Measurements from ENCODE around the gene GCN1.

Gene GCN1

GRCh38 chr12:120130011-120130410 is 64.5 kb downstream of the GCN1 start:
- TF ChIP-seq POLR2AphosphoS5 (IDR thresholded peaks at IDR 0.05; ENCODE audit: low read depth, low read length), result no peak
- no peak for TF ChIP-seq POLR2A (IDR thresholded peaks at IDR 0.05; ENCODE audit: low read depth, low read length)
- no peak for TF ChIP-seq TAF1 (IDR thresholded peaks at IDR 0.05; ENCODE audit: borderline replicate concordance, low read depth, low read length)
- FAIRE-seq (no peak), DNase-seq (ENCODE audit: insufficient read length) (no peak)

DNA sequence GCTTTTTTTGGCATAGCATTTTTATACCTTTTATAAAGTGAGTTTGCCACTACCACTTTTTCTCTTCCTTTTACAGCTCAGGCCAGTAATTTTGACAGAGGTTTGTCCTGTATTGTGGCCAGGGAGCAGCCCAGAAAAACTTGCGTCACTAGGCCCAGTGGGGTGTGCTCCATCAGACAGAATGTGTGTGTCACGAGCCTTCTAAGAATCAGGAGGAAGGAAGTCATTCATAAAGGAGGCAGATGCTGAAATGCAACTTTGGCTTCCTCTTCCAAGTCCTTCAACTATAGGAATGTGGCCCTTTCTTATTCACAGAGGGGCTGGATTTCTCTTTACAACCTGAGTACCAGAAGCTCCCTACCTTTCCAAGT is 67.9 kb downstream of the GCN1 start:
- TF ChIP-seq POLR2A (IDR thresholded peaks at IDR 0.05; ENCODE audit: low read depth, low read length) (no peak), TAF1 (IDR thresholded peaks at IDR 0.05; ENCODE audit: borderline replicate concordance, low read depth, low read length) (no peak), POLR2AphosphoS5 (IDR thresholded peaks at IDR 0.05; ENCODE audit: low read depth, low read length) (no peak)
- DNase-seq (ENCODE audit: insufficient read length) (no peak), FAIRE-seq (no peak)

DNA sequence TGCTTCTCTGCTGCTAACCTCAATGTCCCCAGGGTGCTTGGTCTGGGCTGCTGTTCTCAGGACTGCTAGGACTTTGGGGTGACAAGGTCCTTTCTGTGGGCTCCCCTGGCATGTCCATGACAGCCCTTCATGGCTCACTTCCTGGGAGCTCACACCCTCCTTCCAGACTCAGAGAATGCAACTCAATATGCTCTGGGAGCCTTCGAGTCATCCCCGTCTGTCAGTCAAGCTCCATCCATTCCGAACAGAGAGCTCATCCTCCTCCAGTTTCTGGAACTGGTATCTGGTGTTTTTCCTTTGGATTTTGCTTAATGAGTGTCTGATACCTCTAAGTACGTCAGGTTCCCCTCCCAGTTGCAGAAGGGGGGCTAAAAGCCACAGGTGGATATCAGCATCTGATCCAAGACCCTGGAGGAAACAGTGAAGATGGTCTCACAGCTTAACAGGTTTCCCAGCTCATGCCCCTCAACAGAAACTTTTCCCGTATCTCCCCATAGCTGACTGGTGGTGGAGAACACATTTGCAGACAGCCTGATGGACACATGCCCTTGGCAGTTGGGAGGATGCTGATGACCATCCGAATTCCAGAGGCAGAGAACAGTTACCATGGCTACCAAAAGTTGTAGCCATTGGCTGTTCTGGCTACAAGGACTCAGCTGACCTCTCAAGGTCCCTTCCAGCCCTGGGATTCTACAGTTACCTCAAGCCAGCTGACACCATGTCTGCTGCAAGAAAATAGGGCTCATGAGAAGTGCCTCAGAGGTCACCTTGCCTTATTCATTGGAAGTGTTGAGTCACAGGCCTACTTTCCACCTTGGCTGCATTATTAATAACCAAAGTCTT is 68.5 kb downstream of the GCN1 start:
- FAIRE-seq (no peak), DNase-seq (ENCODE audit: insufficient read length) (no peak)
- TF ChIP-seq POLR2AphosphoS5 (IDR thresholded peaks at IDR 0.05; ENCODE audit: low read depth, low read length), result no peak
- TF ChIP-seq POLR2A (IDR thresholded peaks at IDR 0.05; ENCODE audit: low read depth, low read length), result no peak
- TF ChIP-seq TAF1 (IDR thresholded peaks at IDR 0.05; ENCODE audit: borderline replicate concordance, low read depth, low read length), result no peak

GRCh38 chr12:120125029-120125428 is 69.5 kb downstream of the GCN1 start:
- TF ChIP-seq TAF1 (IDR thresholded peaks at IDR 0.05; ENCODE audit: borderline replicate concordance, low read depth, low read length) (no peak), POLR2A (IDR thresholded peaks at IDR 0.05; ENCODE audit: low read depth, low read length) (no peak), POLR2AphosphoS5 (IDR thresholded peaks at IDR 0.05; ENCODE audit: low read depth, low read length) (no peak)
- FAIRE-seq, result no peak
- DNase-seq (ENCODE audit: insufficient read length), result no peak

GRCh38 chr12:120121766-120122293 is 72.7 kb downstream of the GCN1 start:
- no peak for TF ChIP-seq TAF1 (IDR thresholded peaks at IDR 0.05; ENCODE audit: borderline replicate concordance, low read depth, low read length)
- TF ChIP-seq POLR2AphosphoS5 (IDR thresholded peaks at IDR 0.05; ENCODE audit: low read depth, low read length), result no peak
- FAIRE-seq (peak; percentile 70), DNase-seq (ENCODE audit: insufficient read length) (no peak)

DNA sequence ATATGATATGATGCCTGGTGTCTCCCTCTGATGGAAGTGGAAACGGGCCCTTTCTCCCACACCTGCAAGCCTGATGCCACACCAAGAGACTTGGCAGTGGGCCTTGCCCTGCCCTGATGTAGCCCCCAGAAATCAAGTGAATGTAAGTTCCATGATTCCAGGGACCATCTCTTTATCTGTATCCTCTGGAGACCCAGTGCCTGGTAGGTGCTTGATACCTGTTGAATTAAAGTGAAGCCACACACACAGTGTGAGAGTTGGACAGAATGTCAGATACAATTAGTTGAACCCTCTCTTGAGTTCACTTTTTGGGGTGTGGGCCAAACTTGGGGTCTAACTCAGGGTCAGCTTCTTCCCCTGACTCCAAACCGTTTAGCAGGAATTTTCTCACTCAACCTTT is 73.2 kb downstream of the GCN1 start:
- FAIRE-seq (no peak), DNase-seq (ENCODE audit: insufficient read length) (no peak)

GRCh38 chr12:120119271-120119973 is 75.1 kb downstream of the GCN1 start:
- no peak for DNase-seq (ENCODE audit: insufficient read length)
- no peak for TF ChIP-seq POLR2AphosphoS5 (IDR thresholded peaks at IDR 0.05; ENCODE audit: low read depth, low read length)
- TF ChIP-seq POLR2A (IDR thresholded peaks at IDR 0.05; ENCODE audit: low read depth, low read length), result no peak
- no peak for TF ChIP-seq TAF1 (IDR thresholded peaks at IDR 0.05; ENCODE audit: borderline replicate concordance, low read depth, low read length)
- peak; percentile 78 for FAIRE-seq

More for the DNA sequence above, 73.2 kb downstream of the GCN1 start:
- no peak for TF ChIP-seq TAF1 (IDR thresholded peaks at IDR 0.05; ENCODE audit: borderline replicate concordance, low read depth, low read length)
- no peak for TF ChIP-seq POLR2AphosphoS5 (IDR thresholded peaks at IDR 0.05; ENCODE audit: low read depth, low read length)
- TF ChIP-seq POLR2A (IDR thresholded peaks at IDR 0.05; ENCODE audit: low read depth, low read length), result no peak

GRCh38 chr12:120118321-120119061 is 76.0 kb downstream of the GCN1 start:
- FAIRE-seq, result no peak
- no peak for DNase-seq (ENCODE audit: insufficient read length)

GRCh38 chr12:120117961-120118320 is 76.6 kb downstream of the GCN1 start:
- TF ChIP-seq POLR2A (IDR thresholded peaks at IDR 0.05; ENCODE audit: low read depth, low read length) (no peak), POLR2AphosphoS5 (IDR thresholded peaks at IDR 0.05; ENCODE audit: low read depth, low read length) (no peak), TAF1 (IDR thresholded peaks at IDR 0.05; ENCODE audit: borderline replicate concordance, low read depth, low read length) (no peak)
- FAIRE-seq (no peak), DNase-seq (ENCODE audit: insufficient read length) (no peak)

More at GRCh38 chr12:120118321-120119061, 76.0 kb downstream of the GCN1 start:
- no peak for TF ChIP-seq POLR2AphosphoS5 (IDR thresholded peaks at IDR 0.05; ENCODE audit: low read depth, low read length)
- TF ChIP-seq POLR2A (IDR thresholded peaks at IDR 0.05; ENCODE audit: low read depth, low read length), result no peak
- no peak for TF ChIP-seq TAF1 (IDR thresholded peaks at IDR 0.05; ENCODE audit: borderline replicate concordance, low read depth, low read length)

GRCh38 chr12:120116792-120117651 is 77.5 kb downstream of the GCN1 start:
- TF ChIP-seq POLR2A (IDR thresholded peaks at IDR 0.05; ENCODE audit: low read depth, low read length) (peak; percentile 83), TAF1 (IDR thresholded peaks at IDR 0.05; ENCODE audit: borderline replicate concordance, low read depth, low read length) (no peak), POLR2AphosphoS5 (IDR thresholded peaks at IDR 0.05; ENCODE audit: low read depth, low read length) (peak; percentile 82)
- FAIRE-seq, result peak; percentile 94

More at GRCh38 chr12:120116792-120117651, 77.5 kb downstream of the GCN1 start:
- DNase-seq (ENCODE audit: insufficient read length), result peak; percentile 92

Data from GM12892 (cell line).